ENCODE measurements around the gene LIX1.

LIX1 gene

GRCh38 chr5:97172227-97172626 lies 29.8 kb upstream of the LIX1 start:
- TF ChIP-seq, protein P1, sequence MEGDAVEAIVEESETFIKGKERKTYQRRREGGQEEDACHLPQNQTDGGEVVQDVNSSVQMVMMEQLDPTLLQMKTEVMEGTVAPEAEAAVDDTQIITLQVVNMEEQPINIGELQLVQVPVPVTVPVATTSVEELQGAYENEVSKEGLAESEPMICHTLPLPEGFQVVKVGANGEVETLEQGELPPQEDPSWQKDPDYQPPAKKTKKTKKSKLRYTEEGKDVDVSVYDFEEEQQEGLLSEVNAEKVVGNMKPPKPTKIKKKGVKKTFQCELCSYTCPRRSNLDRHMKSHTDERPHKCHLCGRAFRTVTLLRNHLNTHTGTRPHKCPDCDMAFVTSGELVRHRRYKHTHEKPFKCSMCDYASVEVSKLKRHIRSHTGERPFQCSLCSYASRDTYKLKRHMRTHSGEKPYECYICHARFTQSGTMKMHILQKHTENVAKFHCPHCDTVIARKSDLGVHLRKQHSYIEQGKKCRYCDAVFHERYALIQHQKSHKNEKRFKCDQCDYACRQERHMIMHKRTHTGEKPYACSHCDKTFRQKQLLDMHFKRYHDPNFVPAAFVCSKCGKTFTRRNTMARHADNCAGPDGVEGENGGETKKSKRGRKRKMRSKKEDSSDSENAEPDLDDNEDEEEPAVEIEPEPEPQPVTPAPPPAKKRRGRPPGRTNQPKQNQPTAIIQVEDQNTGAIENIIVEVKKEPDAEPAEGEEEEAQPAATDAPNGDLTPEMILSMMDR (IDR thresholded peaks at IDR 0.05; ENCODE audit: insufficient read depth, missing control alignments) = no peak
- FAIRE-seq = no peak
- no peak for DNase-seq (ENCODE audit: insufficient read length, low spot score)

- TF ChIP-seq, protein P1 (IDR thresholded peaks at IDR 0.05; ENCODE audit: insufficient read depth, missing control alignments) = no peak
- no peak for DNase-seq (ENCODE audit: insufficient read length, low spot score)
- no peak for FAIRE-seq
These were observed 29.3 kb upstream of the LIX1 start for GRCh38 chr5:97171703-97172102.

DNA sequence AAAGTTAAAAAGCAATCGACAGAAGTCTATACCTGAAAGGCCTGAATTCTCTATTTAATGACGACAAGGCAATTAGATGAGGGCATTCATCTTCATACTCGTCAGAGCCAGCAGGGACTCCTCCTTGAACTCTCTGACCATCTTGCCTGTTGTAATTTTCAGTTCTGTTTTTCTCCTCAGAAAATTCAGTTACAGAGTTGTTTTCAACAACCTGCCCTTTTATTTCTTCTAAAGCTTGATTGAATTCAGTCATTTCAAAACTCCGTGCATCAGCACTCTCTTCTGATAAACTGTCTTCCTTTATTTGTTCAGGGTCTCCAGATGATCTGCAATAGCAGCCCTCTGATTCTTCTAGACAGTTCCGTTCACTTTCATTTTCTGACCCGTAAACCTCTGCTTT lies 25.0 kb upstream of the LIX1 start:
- DNase-seq (ENCODE audit: insufficient read length, low spot score) (no peak), FAIRE-seq (no peak)
- TF ChIP-seq, protein P1 (IDR thresholded peaks at IDR 0.05; ENCODE audit: insufficient read depth, missing control alignments) = no peak

GRCh38 chr5:97165726-97166125 lies 23.3 kb upstream of the LIX1 start:
- FAIRE-seq (no peak), DNase-seq (ENCODE audit: insufficient read length, low spot score) (no peak)
- TF ChIP-seq, protein P1 (IDR thresholded peaks at IDR 0.05; ENCODE audit: insufficient read depth, missing control alignments) = no peak

- TF ChIP-seq, protein P1 (IDR thresholded peaks at IDR 0.05; ENCODE audit: insufficient read depth, missing control alignments) = no peak
- FAIRE-seq = no peak
These were observed 22.4 kb upstream of the LIX1 start for GRCh38 chr5:97164846-97165245.

GRCh38 chr5:97163790-97164285 lies 21.4 kb upstream of the LIX1 start:
- TF ChIP-seq, protein P1 (IDR thresholded peaks at IDR 0.05; ENCODE audit: insufficient read depth, missing control alignments) = no peak
- no peak for DNase-seq (ENCODE audit: insufficient read length, low spot score)
- FAIRE-seq = no peak

More at GRCh38 chr5:97164846-97165245, 22.4 kb upstream of the LIX1 start:
- no peak for DNase-seq (ENCODE audit: insufficient read length, low spot score)

GRCh38 chr5:97163360-97163764 lies 21.0 kb upstream of the LIX1 start:
- TF ChIP-seq, protein P1 (IDR thresholded peaks at IDR 0.05; ENCODE audit: insufficient read depth, missing control alignments) = peak; percentile 42
- FAIRE-seq (no peak), DNase-seq (ENCODE audit: insufficient read length, low spot score) (no peak)

Measured in D721Med (cell line).